KMS-11 (cell line): ENCODE measurements around the gene CDH4.

Source experiments
- H2AFZ ChIP-seq: fragments of 200-600 bp; sonication (generic); 2 replicates; pipeline ENCODE4 v1.6.1; 2016; ENCODE audit warnings: antibody characterized with exemption, mixed run types, low read depth
- H3K27ac ChIP-seq: fragments of 200-600 bp; sonication (generic); 2 replicates; pipeline ENCODE4 v1.6.1; 2016; ENCODE audit warnings: mild to moderate bottlenecking, mixed run types
- H3K27me3 ChIP-seq: fragments of 200-600 bp; sonication (generic); 2 replicates; pipeline ENCODE4 v1.6.1; 2017; ENCODE audit warnings: mild to moderate bottlenecking, low read depth, mixed run types, moderate library complexity; ENCODE audit not compliant: insufficient read depth
- H3K36me3 ChIP-seq: fragments of 200-600 bp; sonication (generic); 2 replicates; pipeline ENCODE4 v1.6.1; 2017; ENCODE audit warnings: mild to moderate bottlenecking, mixed run types; ENCODE audit not compliant: insufficient read depth
- H3K4me1 ChIP-seq: fragments of 200-600 bp; sonication (generic); 2 replicates; pipeline ENCODE4 v1.6.1; 2016; ENCODE audit warnings: mild to moderate bottlenecking, low read depth, mixed run types; ENCODE audit not compliant: poor library complexity, severe bottlenecking
- H3K4me2 ChIP-seq: fragments of 200-600 bp; sonication (generic); 2 replicates; pipeline ENCODE4 v1.7.0; 2016; ENCODE audit warnings: mild to moderate bottlenecking, mixed run types
- H3K4me3 ChIP-seq: fragments of 200-600 bp; sonication (generic); IDR thresholded peaks from 2 replicates; pipeline ENCODE4 v1.6.1; 2017; ENCODE audit warnings: low read depth, low read length, mixed read lengths; ENCODE audit not compliant: insufficient read depth
- H3K79me2 ChIP-seq: fragments of 200-600 bp; sonication (generic); 2 replicates; pipeline ENCODE4 v1.6.1; 2016; ENCODE audit warnings: low read depth, mixed run types; ENCODE audit not compliant: insufficient read depth
- H3K9ac ChIP-seq: fragments of 200-600 bp; sonication (generic); 2 replicates; pipeline ENCODE4 v1.6.1; 2016; ENCODE audit warnings: mild to moderate bottlenecking, mixed run types
- H4K20me1 ChIP-seq: fragments of 200-600 bp; sonication (generic); 2 replicates; pipeline ENCODE4 v1.6.1; 2016; ENCODE audit warnings: mild to moderate bottlenecking, mixed run types; ENCODE audit not compliant: insufficient read depth
- CTCF ChIP-seq: fragments of 200-600 bp; sonication (generic); conservative IDR thresholded peaks from 2 replicates; pipeline ENCODE4 v1.6.1; 2017; ENCODE audit warnings: low read depth, mild to moderate bottlenecking, antibody characterized with exemption, low read length, moderate library complexity, mixed read lengths

The CDH4 gene

GRCh38 chr20:61930776-61931475, 678.9 kb downstream of the CDH4 start:
- Histone ChIP-seq H3K9ac (no peak overlapping the region), H3K4me2 (no peak overlapping the region), H4K20me1 (no peaks in the 10 kb centered on the region), H3K4me3 (no peak overlapping the region), H3K36me3 (no peaks in the 10 kb centered on the region), H3K27ac (no peak overlapping the region), H3K27me3 (peaks cover 61% of the 10 kb centered on the region), H2AFZ (no peak overlapping the region), H3K4me1 (no peaks in the 10 kb centered on the region), H3K79me2 (no peaks in the 10 kb centered on the region)
- no peak for TF ChIP-seq CTCF

GRCh38 chr20:61931476-61932198, 679.6 kb downstream of the CDH4 start:
- Histone ChIP-seq H3K9ac (no peak overlapping the region), H2AFZ (no peak overlapping the region), H3K4me2 (no peak overlapping the region), H3K79me2 (no peaks in the 10 kb centered on the region), H3K4me3 (no peak overlapping the region), H3K36me3 (no peaks in the 10 kb centered on the region), H3K4me1 (no peaks in the 10 kb centered on the region), H3K27me3 (peaks cover 57% of the 10 kb centered on the region), H4K20me1 (no peaks in the 10 kb centered on the region), H3K27ac (no peak overlapping the region)
- TF ChIP-seq CTCF = no peak

GRCh38 chr20:61932199-61932592, 680.1 kb downstream of the CDH4 start:
- no peak overlapping the region for H3K27ac ChIP-seq
- no peaks in the 10 kb centered on the region for H3K79me2 ChIP-seq
- TF ChIP-seq CTCF = no peak
- peaks cover 57% of the 10 kb centered on the region for H3K27me3 ChIP-seq
- no peak overlapping the region for H3K4me3 ChIP-seq
- no peaks in the 10 kb centered on the region for H4K20me1 ChIP-seq
- no peak overlapping the region for H3K9ac ChIP-seq
- no peaks in the 10 kb centered on the region for H3K36me3 ChIP-seq
- no peaks in the 10 kb centered on the region for H3K4me1 ChIP-seq
- no peak overlapping the region for H3K4me2 ChIP-seq
- H2AFZ ChIP-seq = no peak overlapping the region

GRCh38 chr20:61932711-61933480, 680.8 kb downstream of the CDH4 start:
- Histone ChIP-seq H3K4me1 (no peaks in the 10 kb centered on the region), H2AFZ (no peak overlapping the region), H4K20me1 (no peaks in the 10 kb centered on the region), H3K79me2 (no peaks in the 10 kb centered on the region), H3K4me2 (no peak overlapping the region), H3K36me3 (no peaks in the 10 kb centered on the region), H3K4me3 (no peak overlapping the region), H3K27ac (no peak overlapping the region), H3K9ac (no peak overlapping the region), H3K27me3 (peaks cover 59% of the 10 kb centered on the region)
- TF ChIP-seq CTCF = no peak
